Stomach (tissue), 9 donors: Measurements from ENCODE around the gene CAPG. TPM values are rescaled to one million over a fixed set of nuclear protein-coding genes. Genes with fewer than 3 reads are reported as not detected.
A peak's percentile ranks its signal among the peaks of the same experiment; 100 is the strongest.

Experiments used
- DNase-seq, 2 donors: peaks; one replicate each; pipeline versions ENCODE4 v3.0.0 to v3.0.0-alpha.2; 2013 to 2019
- H3K27ac ChIP-seq, 5 donors: fragments of 200-600 bp in 4 of 5; sonication (generic) in 4 of 5; one replicate each; pipeline ENCODE4 v1.5.1; 2013 to 2019; ENCODE audit warnings: mild to moderate bottlenecking in 1 of 5, moderate library complexity in 1 of 5
- H3K27me3 ChIP-seq, 3 donors: fragments of 200-600 bp; sonication (generic); one replicate each; pipeline ENCODE4 v1.5.1; 2017 to 2019; ENCODE audit warnings: mixed run types in 1 of 3
- H3K36me3 ChIP-seq, 4 donors: fragments of 200-600 bp; sonication (generic); 1 replicate in 3 of 4; 2 replicates in 1 of 4; pipeline ENCODE4 v1.5.1; 2016 to 2019
- H3K4me1 ChIP-seq, 4 donors: fragments of 200-600 bp; sonication (generic); one replicate each; pipeline ENCODE4 v1.5.1; 2016 to 2019
- H3K4me3 ChIP-seq, 4 donors: fragments of 200-600 bp; sonication (generic) in 3 of 4; one replicate each; pipeline ENCODE4 v1.5.1; 2016 to 2019; ENCODE audit warnings: mild to moderate bottlenecking in 1 of 4
- H3K9me3 ChIP-seq, 4 donors: fragments of 200-600 bp; sonication (generic); one replicate each; pipeline ENCODE4 v1.5.1; 2016 to 2019
- CTCF ChIP-seq, 7 experiments: fragments of 450-650 bp in 4 of 7; fragments of 200-600 bp in 3 of 7; sonication (generic) in 3 of 7; IDR thresholded peaks; one replicate each; pipeline ENCODE4 v1.5.1; 2016 to 2019; ENCODE audit warnings: antibody characterized with exemption in 7 of 7, control low read depth in 2 of 7, mild to moderate bottlenecking in 1 of 7
- EP300 ChIP-seq: sonication (generic); formaldehyde crosslinking; IDR thresholded peaks from one replicate; pipeline ENCODE4 v1.6.1; 2017; ENCODE audit warnings: antibody characterized with exemption
- POLR2A ChIP-seq, 4 donors: fragments of 450-650 bp; IDR thresholded peaks; one replicate each; pipeline ENCODE4 v1.6.1; 2016; ENCODE audit warnings: antibody characterized with exemption in 4 of 4, control low read depth in 2 of 4, mild to moderate bottlenecking in 1 of 4, moderate library complexity in 1 of 4
- POLR2AphosphoS5 ChIP-seq, 3 donors: sonication (generic); formaldehyde crosslinking; IDR thresholded peaks; one replicate each; pipeline ENCODE4 v1.6.1; 2016; ENCODE audit warnings: antibody characterized with exemption in 3 of 3
- WGBS, 5 donors: extraction: QIAGEN DNeasy Blood & Tissue Kit in 3 of 5; methylation state at CpG; one replicate each; pipeline versions ENCODE4 v1.1.5 to v1.1.7; 2013 to 2018; 5-methylcytosine and 5-hydroxymethylcytosine counted together
- intact Hi-C: fragments of 100-400 bp; cut with DNase I; formaldehyde crosslinking; loops from one replicate; pipeline ENCODE4 v1.15.1; 2023; ENCODE audit warnings: low total_unique reads
- polyA plus RNA-seq, 3 donors: library from polyadenylated mRNA; stranded (reverse); fragments of 200-250 nt; gene quantifications; one replicate each; pipeline ENCODE4 v1.2.3, GENCODE V29; 2013
- total RNA-seq, 5 donors: library from RNA; depleted of rRNA; stranded (reverse); fragments of >200 nt; gene quantifications; one replicate each; pipeline versions ENCODE4 v1.1.0 to v1.2.3, GENCODE V29; 2014 to 2016
- donor health status: healthy with polysubstance abuse.
- donor health status: Bipolar disorder and iron deficiency.
- donor health status: healthy.

Gene CAPG
- total and polyA plus RNA-seq, 8 donors: 35.0 to 350 (median 126) TPM

- WGBS, 5 donors: 76 to 91% (median 78%) methylated on average over 15 to 16 of the region's 16 CpGs
- Histone ChIP-seq H3K4me3 (no peak overlapping the region), H3K9me3 (no peaks in the 10 kb centered on the region), H3K27me3 (no peaks in the 10 kb centered on the region), H3K27ac (peak overlapping the region in 1 of 5 donors; percentile 40), H3K36me3 (no peaks in the 10 kb centered on the region), H3K4me1 (peaks cover 26 to 44% (median 42%) of the 10 kb centered on the region in 4 donors)
- intact Hi-C loops: no loop called here
- TF ChIP-seq POLR2AphosphoS5 (IDR thresholded peaks at IDR 0.05) (no peak), CTCF (IDR thresholded peaks at IDR 0.05) (no peak), EP300 (no peak), POLR2A (IDR thresholded peaks at IDR 0.05) (no peak)
- peak in 1 of 2 donors; percentile 87 for DNase-seq
Observed at GRCh38 chr2:85430752-85431569, 20.8 kb upstream of the CAPG start.

- Histone ChIP-seq H3K4me1 (peaks cover 26 to 39% (median 32%) of the 10 kb centered on the region in 4 donors), H3K36me3 (no peaks in the 10 kb centered on the region), H3K27ac (no peak overlapping the region), H3K27me3 (no peaks in the 10 kb centered on the region), H3K4me3 (no peak overlapping the region), H3K9me3 (no peaks in the 10 kb centered on the region)
- intact Hi-C loops: no loop called here
- TF ChIP-seq EP300 (no peak), POLR2A (IDR thresholded peaks at IDR 0.05) (no peak), CTCF (IDR thresholded peaks at IDR 0.05) (no peak), POLR2AphosphoS5 (IDR thresholded peaks at IDR 0.05) (no peak)
- WGBS, 5 donors: 78 to 100% (median 93%) methylated on average over 1 to 2 of the region's 2 CpGs
- no peak for DNase-seq
Observed at GRCh38 chr2:85429924-85430289, 19.7 kb upstream of the CAPG start.

GRCh38 chr2:85429213-85429923 is 19.2 kb upstream of the CAPG start:
- H3K36me3 ChIP-seq: no peaks in the 10 kb centered on the region
- no peaks in the 10 kb centered on the region for H3K27me3 ChIP-seq
- no peak overlapping the region for H3K4me3 ChIP-seq
- intact Hi-C loops: no loop called here
- TF ChIP-seq POLR2AphosphoS5 (IDR thresholded peaks at IDR 0.05): no peak
- no peak for TF ChIP-seq CTCF (IDR thresholded peaks at IDR 0.05)
- no peak for TF ChIP-seq EP300
- no peak for TF ChIP-seq POLR2A (IDR thresholded peaks at IDR 0.05)
- H3K27ac ChIP-seq: peak overlapping the region in 1 of 5 donors; percentile 17
- 84 to 89% (median 86%) methylated on average over 9 to 12 of the region's 12 CpGs for WGBS, 5 donors
- no peaks in the 10 kb centered on the region for H3K9me3 ChIP-seq
- no peak for DNase-seq
- peaks cover 23 to 34% (median 27%) of the 10 kb centered on the region in 4 donors for H3K4me1 ChIP-seq

- Histone ChIP-seq H3K4me3 (no peak overlapping the region), H3K27me3 (no peaks in the 10 kb centered on the region), H3K27ac (no peak overlapping the region), H3K9me3 (no peaks in the 10 kb centered on the region), H3K36me3 (no peaks in the 10 kb centered on the region), H3K4me1 (peaks cover 13 to 24% (median 17%) of the 10 kb centered on the region in 4 donors)
- 78 to 86% (median 82%) methylated on average over 7 of the region's 7 CpGs for WGBS, 5 donors
- no peak for TF ChIP-seq POLR2AphosphoS5 (IDR thresholded peaks at IDR 0.05)
- TF ChIP-seq POLR2A (IDR thresholded peaks at IDR 0.05): no peak
- TF ChIP-seq CTCF (IDR thresholded peaks at IDR 0.05): no peak
- no peak for TF ChIP-seq EP300
- no peak for DNase-seq
- intact Hi-C loops: no loop called here
Observed at GRCh38 chr2:85428343-85428881, 18.2 kb upstream of the CAPG start.
